CD4-positive, CD25-positive, alpha-beta regulatory T cell (primary cell): Measurements from ENCODE around the gene PLD5. TPM values are rescaled to one million over a fixed set of nuclear protein-coding genes. Genes with fewer than 3 reads are reported as not detected.
"Not testable (repeated sequence)": the region's sequence is repeated elsewhere in the genome, so short reads cannot be mapped to it uniquely, and the experiment has no call there.

Experiments
- ATAC-seq, 2 donors: fragments of 150-1000 bp; cut with Tn5 transposase; one replicate each; pipeline ENCODE4 v1.10.0; 2021; ENCODE audit warnings: low read depth in 2 of 2, moderate number of reproducible peaks in 2 of 2, moderate library complexity in 1 of 2
- DNase-seq, 3 donors: peaks; one replicate each; pipeline versions ENCODE4 v3.0.0 to v3.0.0-alpha.2; 2012 to 2022; ENCODE audit warnings: mixed read lengths in 1 of 3
- H3K27ac ChIP-seq: one replicate; pipeline ENCODE4 v1.7.0; 2013; ENCODE audit warnings: mild to moderate bottlenecking, low read length; ENCODE audit not compliant: insufficient read depth, poor library complexity, severe bottlenecking
- H3K27me3 ChIP-seq: one replicate; pipeline ENCODE4 v1.7.0; 2013; ENCODE audit warnings: low read length; ENCODE audit not compliant: control insufficient read depth, insufficient read depth
- H3K36me3 ChIP-seq: one replicate; pipeline ENCODE4 v1.7.0; 2013; ENCODE audit warnings: mild to moderate bottlenecking, low read length, moderate library complexity; ENCODE audit not compliant: control insufficient read depth, insufficient read depth
- H3K4me1 ChIP-seq: 2 replicates; pipeline ENCODE4 v1.7.0; 2013; ENCODE audit warnings: mild to moderate bottlenecking, low read length; ENCODE audit not compliant: insufficient read depth, control insufficient read depth, poor library complexity, severe bottlenecking
- H3K4me3 ChIP-seq: one replicate; pipeline ENCODE4 v1.7.0; 2013; ENCODE audit warnings: low read depth, mild to moderate bottlenecking, low read length, moderate library complexity
- H3K9me3 ChIP-seq, 2 experiments: 1 replicate in 1 of 2; 2 replicates in 1 of 2; pipeline ENCODE4 v1.7.0; 2013; ENCODE audit warnings: low read length in 2 of 2, mild to moderate bottlenecking in 1 of 2, moderate library complexity in 1 of 2; ENCODE audit not compliant: control insufficient read depth in 2 of 2
- H3K27ac Mint-ChIP-seq, 3 donors: one replicate each; pipeline ENCODE4 v1.8.0; 2020 to 2022; ENCODE audit warnings: mild to moderate bottlenecking in 3 of 3, mixed read lengths in 3 of 3, moderate library complexity in 2 of 3
- H3K27me3 Mint-ChIP-seq: one replicate; pipeline ENCODE4 v1.8.0; 2022; ENCODE audit warnings: mild to moderate bottlenecking, mixed read lengths
- H3K36me3 Mint-ChIP-seq: one replicate; pipeline ENCODE4 v1.8.0; 2020; ENCODE audit warnings: mixed read lengths
- H3K4me1 Mint-ChIP-seq, 4 donors: one replicate each; pipeline ENCODE4 v1.8.0; 2020 to 2022; ENCODE audit warnings: mixed read lengths in 4 of 4, mild to moderate bottlenecking in 1 of 4
- H3K4me3 Mint-ChIP-seq, 4 donors: one replicate each; pipeline ENCODE4 v1.8.0; 2020 to 2022; ENCODE audit warnings: mild to moderate bottlenecking in 4 of 4, mixed read lengths in 4 of 4, moderate library complexity in 3 of 4
- H3K9me3 Mint-ChIP-seq, 7 donors: one replicate each; pipeline ENCODE4 v1.8.0; 2020 to 2022; ENCODE audit warnings: mixed read lengths in 7 of 7, mild to moderate bottlenecking in 3 of 7, moderate library complexity in 2 of 7
- polyA plus RNA-seq, 4 donors: library from polyadenylated mRNA; unstranded; fragments of 300-500 nt; fragmentation: Illumina TruSeq; gene quantifications; one replicate each; pipeline ENCODE4 v1.2.3, GENCODE V29; 2021
- total RNA-seq: library from RNA; stranded (reverse); gene quantifications from one replicate; pipeline ENCODE4 v1.2.3, GENCODE V29; 2022

The PLD5 gene
- total and polyA plus RNA-seq, 5 donors from 2014 or later: not detected

DNA sequence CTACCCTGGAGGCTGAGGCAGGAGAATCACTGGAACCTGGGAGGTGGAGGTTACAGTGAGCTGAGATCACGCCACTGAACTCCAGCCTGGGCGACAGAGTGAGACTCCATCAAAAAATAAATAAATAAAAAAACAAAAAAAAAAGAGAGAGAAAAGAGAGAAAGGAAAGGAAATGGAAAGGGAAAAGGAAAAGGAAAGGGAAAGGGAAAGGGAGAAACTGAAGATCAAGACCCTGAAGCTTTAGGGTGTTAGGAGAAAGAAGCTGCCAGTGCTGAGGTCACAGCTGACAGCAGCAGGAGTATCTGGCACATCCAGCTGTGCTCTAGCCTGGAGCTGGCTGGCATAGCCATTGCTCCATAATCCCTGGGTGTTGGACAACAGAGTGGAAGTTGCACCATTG lies 257.5 kb downstream of the PLD5 start:
- not testable (repeated sequence) for H3K4me1 Mint-ChIP-seq, H3K27me3 ChIP-seq, H3K27ac Mint-ChIP-seq, H3K36me3 Mint-ChIP-seq, DNase-seq, H3K4me1 ChIP-seq, H3K4me3 Mint-ChIP-seq, H3K27me3 Mint-ChIP-seq, H3K36me3 ChIP-seq, H3K4me3 ChIP-seq, H3K9me3 Mint-ChIP-seq, H3K9me3 ChIP-seq, H3K27ac ChIP-seq, ATAC-seq

DNA sequence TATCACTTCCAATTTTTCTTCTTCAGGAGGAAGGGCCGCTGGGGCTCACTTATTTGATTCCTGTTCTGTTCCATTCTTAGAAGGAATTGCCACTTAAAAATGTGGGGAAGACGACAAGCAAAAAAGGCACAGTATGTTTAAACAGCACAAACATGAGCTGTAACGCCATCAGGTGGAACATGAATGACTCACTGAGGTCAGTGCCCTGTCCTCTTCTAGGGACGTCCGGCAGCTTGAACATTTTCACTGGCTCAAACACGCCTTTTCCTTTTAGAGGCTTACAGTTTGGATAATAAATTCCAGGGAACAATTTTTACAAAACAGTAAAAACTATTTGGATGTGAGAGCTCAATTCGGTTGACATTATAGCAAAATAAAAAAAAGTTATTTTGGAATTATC lies 260.1 kb downstream of the PLD5 start:
- not testable (repeated sequence) for H3K27ac ChIP-seq, H3K36me3 Mint-ChIP-seq, H3K4me1 Mint-ChIP-seq

DNA sequence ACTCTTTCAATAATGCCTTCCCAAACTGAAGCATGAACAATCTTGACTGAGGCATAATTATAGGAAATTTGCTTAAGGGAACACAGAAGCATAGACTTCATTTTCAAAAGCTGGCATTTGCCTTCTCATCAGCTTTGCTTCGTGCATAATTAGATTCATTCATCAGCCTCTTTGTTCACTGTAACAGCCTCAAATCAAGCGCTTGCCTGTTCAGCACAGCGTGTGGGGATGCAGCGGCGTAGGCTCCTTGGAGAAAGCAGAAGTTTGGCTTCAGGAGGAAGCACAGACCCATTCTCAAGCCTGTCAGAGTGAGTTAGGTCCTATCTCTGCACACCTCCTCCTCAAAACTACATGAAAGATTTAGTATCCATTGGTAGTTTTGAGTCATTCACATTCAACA lies 279.2 kb downstream of the PLD5 start:
- Histone ChIP-seq H3K9me3 (no peaks in the 10 kb centered on the region), H3K36me3 (no peaks in the 10 kb centered on the region), H3K27me3 (no peaks in the 10 kb centered on the region), H3K4me3 (no peak overlapping the region), H3K4me1 (no peaks in the 10 kb centered on the region), H3K27ac (no peak overlapping the region)
- Mint-ChIP-seq H3K36me3 (no peaks in the 10 kb centered on the region), H3K4me3 (no peak overlapping the region), H3K27me3 (no peaks in the 10 kb centered on the region), H3K4me1 (no peaks in the 10 kb centered on the region), H3K9me3 (peaks cover 0 to 5% (median 0%) of the 10 kb centered on the region in 7 donors), H3K27ac (no peak overlapping the region)
- no peak for DNase-seq
- no peak for ATAC-seq

More for the DNA sequence above, 260.1 kb downstream of the PLD5 start:
- H3K9me3 Mint-ChIP-seq, H3K36me3 ChIP-seq, H3K4me3 ChIP-seq, H3K27ac Mint-ChIP-seq, H3K4me1 ChIP-seq, H3K4me3 Mint-ChIP-seq, ATAC-seq, DNase-seq, H3K27me3 ChIP-seq, H3K9me3 ChIP-seq, H3K27me3 Mint-ChIP-seq: not testable (repeated sequence)

DNA sequence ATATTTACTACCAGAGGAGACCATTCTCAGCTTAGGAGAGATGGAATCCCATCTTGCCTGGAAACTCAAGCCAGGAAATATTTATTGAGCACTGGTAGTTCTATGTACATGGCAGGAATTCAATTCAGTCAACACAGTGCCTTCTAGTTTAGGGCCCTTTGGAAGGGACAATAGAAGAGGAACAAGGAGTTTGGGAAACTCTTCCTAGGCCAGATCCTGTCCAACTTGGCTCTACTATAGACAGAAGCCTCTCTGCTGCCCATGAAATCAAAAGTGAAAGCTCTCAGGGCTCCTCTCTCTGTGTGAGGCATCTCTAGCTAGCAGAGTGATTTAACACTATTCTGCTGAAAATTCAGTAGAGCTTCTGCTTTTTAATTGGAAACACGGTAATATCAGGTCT lies 281.0 kb downstream of the PLD5 start:
- no peak overlapping the region for H3K4me3 Mint-ChIP-seq
- no peaks in the 10 kb centered on the region for H3K36me3 Mint-ChIP-seq

DNA sequence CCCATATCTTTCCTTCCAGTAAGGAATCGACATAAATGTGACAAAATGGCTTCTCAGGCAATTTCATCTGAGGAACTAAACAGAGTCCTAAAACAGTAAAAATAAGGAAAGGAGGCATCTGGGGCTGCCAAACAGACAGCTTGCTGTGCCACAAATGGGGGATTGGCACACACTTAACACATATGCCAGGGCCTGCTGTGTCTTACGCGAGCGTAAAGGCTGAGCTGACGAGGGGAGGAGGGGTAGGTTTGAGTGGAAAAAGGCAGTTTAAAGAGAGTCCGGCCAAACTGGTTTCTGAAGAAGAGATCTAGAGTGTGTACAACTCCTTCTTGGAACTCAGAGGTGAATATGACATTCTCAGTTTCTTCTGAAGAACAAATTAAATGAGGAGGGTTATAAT lies 281.5 kb downstream of the PLD5 start:
- peak overlapping the region in 1 of 4 donors; percentile 10 for H3K4me3 Mint-ChIP-seq

More for the DNA sequence above, 281.0 kb downstream of the PLD5 start:
- H3K4me1 Mint-ChIP-seq: no peaks in the 10 kb centered on the region
- ATAC-seq: no peak
- H3K27ac Mint-ChIP-seq: no peak overlapping the region
- H3K9me3 Mint-ChIP-seq: peaks cover 0 to 5% (median 0%) of the 10 kb centered on the region in 7 donors
- H3K27me3 ChIP-seq: no peaks in the 10 kb centered on the region
- DNase-seq: peak in 1 of 3 donors; percentile 2
- H3K27me3 Mint-ChIP-seq: no peaks in the 10 kb centered on the region
- H3K27ac ChIP-seq: no peak overlapping the region
- H3K4me3 ChIP-seq: no peak overlapping the region
- no peaks in the 10 kb centered on the region for H3K4me1 ChIP-seq
- no peaks in the 10 kb centered on the region for H3K36me3 ChIP-seq
- no peaks in the 10 kb centered on the region for H3K9me3 ChIP-seq

DNA sequence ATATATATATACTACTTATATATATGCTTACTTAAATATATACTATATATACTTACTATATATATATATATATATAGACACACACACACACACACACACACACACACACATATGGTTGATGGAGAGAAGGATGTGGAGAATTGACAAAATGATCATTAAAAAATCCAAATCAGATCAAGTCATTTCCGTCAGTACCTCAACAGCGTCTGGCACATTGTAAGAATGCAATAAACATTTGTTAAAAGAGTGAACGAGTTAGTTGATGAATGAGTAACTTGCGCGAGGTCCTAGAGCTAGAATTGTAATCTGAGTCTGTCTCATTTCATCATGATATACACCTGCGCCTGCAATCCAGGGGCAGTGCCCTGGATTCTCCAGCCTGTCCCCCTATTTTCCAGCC lies 282.6 kb downstream of the PLD5 start:
- H3K36me3 Mint-ChIP-seq: no peaks in the 10 kb centered on the region

More for the DNA sequence above, 281.5 kb downstream of the PLD5 start:
- H3K36me3 Mint-ChIP-seq: no peaks in the 10 kb centered on the region
- DNase-seq (no peak), ATAC-seq (no peak)
- Histone ChIP-seq H3K36me3 (no peaks in the 10 kb centered on the region), H3K27me3 (no peaks in the 10 kb centered on the region), H3K9me3 (no peaks in the 10 kb centered on the region), H3K4me1 (no peaks in the 10 kb centered on the region), H3K4me3 (no peak overlapping the region), H3K27ac (no peak overlapping the region)
- no peak overlapping the region for H3K27ac Mint-ChIP-seq
- H3K27me3 Mint-ChIP-seq: no peaks in the 10 kb centered on the region
- H3K9me3 Mint-ChIP-seq: peaks cover 0 to 5% (median 0%) of the 10 kb centered on the region in 7 donors
- H3K4me1 Mint-ChIP-seq: no peaks in the 10 kb centered on the region

DNA sequence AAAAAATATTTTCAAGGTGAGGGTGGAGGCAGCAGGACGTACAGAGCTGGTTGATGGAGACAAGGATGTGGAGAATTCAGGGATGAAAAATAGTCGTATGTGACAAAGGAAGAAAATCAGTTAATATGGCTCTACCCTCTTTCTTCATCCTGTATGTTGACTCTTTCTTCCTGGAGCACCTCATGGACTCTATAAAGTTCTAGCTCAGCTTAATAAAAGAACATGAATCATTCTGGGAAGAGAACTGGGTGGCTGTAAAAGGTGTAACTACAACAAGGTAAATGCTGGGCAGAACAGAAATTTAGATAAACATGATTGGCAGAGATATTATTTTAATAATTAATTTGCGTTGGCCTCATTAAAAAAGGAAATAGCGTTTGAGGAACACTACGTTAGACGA lies 283.8 kb downstream of the PLD5 start:
- Mint-ChIP-seq H3K27me3 (no peaks in the 10 kb centered on the region), H3K9me3 (peaks cover 0 to 5% (median 2%) of the 10 kb centered on the region in 7 donors), H3K27ac (no peak overlapping the region), H3K4me3 (no peak overlapping the region), H3K36me3 (no peaks in the 10 kb centered on the region), H3K4me1 (no peaks in the 10 kb centered on the region)
- no peak for ATAC-seq
- no peaks in the 10 kb centered on the region for H3K4me1 ChIP-seq
- H3K27ac ChIP-seq: no peak overlapping the region
- H3K9me3 ChIP-seq: peaks cover 0 to 2% of the 10 kb centered on the region in 2 experiments
- no peaks in the 10 kb centered on the region for H3K36me3 ChIP-seq
- H3K4me3 ChIP-seq: no peak overlapping the region
- DNase-seq: no peak
- no peaks in the 10 kb centered on the region for H3K27me3 ChIP-seq

More for the DNA sequence above, 282.6 kb downstream of the PLD5 start:
- peaks cover 0 to 2% of the 10 kb centered on the region in 2 experiments for H3K9me3 ChIP-seq
- no peak overlapping the region for H3K27ac ChIP-seq
- H3K36me3 ChIP-seq: no peaks in the 10 kb centered on the region
- H3K4me3 Mint-ChIP-seq: no peak overlapping the region
- no peak overlapping the region for H3K27ac Mint-ChIP-seq
- peaks cover 0 to 5% (median 2%) of the 10 kb centered on the region in 7 donors for H3K9me3 Mint-ChIP-seq
- H3K4me3 ChIP-seq: no peak overlapping the region
- no peak for DNase-seq
- no peaks in the 10 kb centered on the region for H3K4me1 ChIP-seq
- H3K4me1 Mint-ChIP-seq: no peaks in the 10 kb centered on the region
- no peak for ATAC-seq
- H3K27me3 ChIP-seq: no peaks in the 10 kb centered on the region
- H3K27me3 Mint-ChIP-seq: no peaks in the 10 kb centered on the region

DNA sequence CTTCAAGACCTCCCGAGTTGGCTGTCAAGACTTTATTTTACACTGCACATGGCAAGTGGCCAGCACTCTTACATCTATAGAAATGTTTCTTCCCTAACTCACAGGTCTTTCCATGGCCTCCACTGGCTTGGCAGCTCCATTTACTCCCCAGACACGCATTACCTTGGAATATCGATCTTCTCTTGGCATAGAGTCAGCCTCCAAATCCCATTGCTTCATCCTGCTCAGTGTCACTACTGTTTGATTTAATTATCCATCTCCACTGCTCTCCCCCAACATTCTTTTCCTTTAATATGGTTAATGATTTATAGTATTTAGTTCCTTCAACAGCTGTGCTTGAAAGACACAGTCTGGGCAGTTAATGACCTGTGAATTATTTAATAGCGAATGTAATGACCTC lies 284.4 kb downstream of the PLD5 start:
- H3K9me3 Mint-ChIP-seq: peaks cover 0 to 5% (median 2%) of the 10 kb centered on the region in 7 donors
- H3K4me3 Mint-ChIP-seq: no peak overlapping the region
- Histone ChIP-seq H3K4me1 (no peaks in the 10 kb centered on the region), H3K36me3 (no peaks in the 10 kb centered on the region), H3K4me3 (no peak overlapping the region), H3K27me3 (no peaks in the 10 kb centered on the region), H3K9me3 (peaks cover 0 to 2% of the 10 kb centered on the region in 2 experiments), H3K27ac (no peak overlapping the region)
- no peaks in the 10 kb centered on the region for H3K36me3 Mint-ChIP-seq
- DNase-seq: no peak
- no peak overlapping the region for H3K27ac Mint-ChIP-seq
- peaks cover 5% of the 10 kb centered on the region for H3K27me3 Mint-ChIP-seq
- no peak for ATAC-seq
- no peaks in the 10 kb centered on the region for H3K4me1 Mint-ChIP-seq
